Activated naive CD8-positive, alpha-beta T cell (primary cell): ENCODE results near the gene KAZN.

ENCODE experiments used
- H3K27ac Mint-ChIP-seq: one replicate; pipeline ENCODE4 v1.8.0; 2021; ENCODE audit warnings: mixed read lengths
- H3K27me3 Mint-ChIP-seq: one replicate; pipeline ENCODE4 v1.8.0; 2021; ENCODE audit warnings: mixed read lengths
- H3K36me3 Mint-ChIP-seq: one replicate; pipeline ENCODE4 v1.8.0; 2021; ENCODE audit warnings: mixed read lengths
- H3K4me1 Mint-ChIP-seq: one replicate; pipeline ENCODE4 v1.8.0; 2021; ENCODE audit warnings: low read depth, mixed read lengths
- H3K4me3 Mint-ChIP-seq: one replicate; pipeline ENCODE4 v1.8.0; 2021; ENCODE audit warnings: mild to moderate bottlenecking, mixed read lengths
- H3K9me3 Mint-ChIP-seq: one replicate; pipeline ENCODE4 v1.8.0; 2021; ENCODE audit warnings: low read depth, mixed read lengths

KAZN gene

GRCh38 chr1:15115542-15116330, 517.3 kb downstream of the KAZN start:
- Mint-ChIP-seq H3K4me1 (no peaks in the 10 kb centered on the region), H3K27me3 (peaks cover 7% of the 10 kb centered on the region), H3K36me3 (no peaks in the 10 kb centered on the region), H3K9me3 (no peaks in the 10 kb centered on the region), H3K27ac (no peak overlapping the region), H3K4me3 (no peak overlapping the region)

- Mint-ChIP-seq H3K27me3 (peaks cover 9% of the 10 kb centered on the region), H3K4me3 (no peak overlapping the region), H3K27ac (no peak overlapping the region), H3K36me3 (no peaks in the 10 kb centered on the region), H3K9me3 (no peaks in the 10 kb centered on the region), H3K4me1 (no peaks in the 10 kb centered on the region)
These were observed 518.5 kb downstream of the KAZN start for GRCh38 chr1:15116966-15117365.

GRCh38 chr1:15117671-15118325, 519.3 kb downstream of the KAZN start:
- no peak overlapping the region for H3K27ac Mint-ChIP-seq
- H3K9me3 Mint-ChIP-seq = no peaks in the 10 kb centered on the region
- H3K4me3 Mint-ChIP-seq = no peak overlapping the region
- H3K36me3 Mint-ChIP-seq = no peaks in the 10 kb centered on the region
- peaks cover 10% of the 10 kb centered on the region for H3K27me3 Mint-ChIP-seq
- no peaks in the 10 kb centered on the region for H3K4me1 Mint-ChIP-seq

GRCh38 chr1:15118579-15118978, 520.1 kb downstream of the KAZN start:
- H3K27me3 Mint-ChIP-seq = peaks cover 10% of the 10 kb centered on the region
- H3K36me3 Mint-ChIP-seq = no peaks in the 10 kb centered on the region
- H3K4me3 Mint-ChIP-seq = no peak overlapping the region
- no peak overlapping the region for H3K27ac Mint-ChIP-seq
- H3K9me3 Mint-ChIP-seq = no peaks in the 10 kb centered on the region
- no peaks in the 10 kb centered on the region for H3K4me1 Mint-ChIP-seq

- Mint-ChIP-seq H3K27ac (no peak overlapping the region), H3K9me3 (no peaks in the 10 kb centered on the region), H3K4me3 (no peak overlapping the region), H3K4me1 (no peaks in the 10 kb centered on the region), H3K36me3 (no peaks in the 10 kb centered on the region), H3K27me3 (peaks cover 9% of the 10 kb centered on the region)
These were observed 521.9 kb downstream of the KAZN start for GRCh38 chr1:15120251-15120945.

GRCh38 chr1:15122331-15122730, 523.8 kb downstream of the KAZN start:
- Mint-ChIP-seq H3K27me3 (peaks cover 9% of the 10 kb centered on the region), H3K4me3 (no peak overlapping the region), H3K27ac (no peak overlapping the region), H3K36me3 (no peaks in the 10 kb centered on the region), H3K4me1 (no peaks in the 10 kb centered on the region), H3K9me3 (no peaks in the 10 kb centered on the region)

- Mint-ChIP-seq H3K36me3 (no peaks in the 10 kb centered on the region), H3K4me3 (no peak overlapping the region), H3K27ac (no peak overlapping the region), H3K9me3 (no peaks in the 10 kb centered on the region), H3K4me1 (no peaks in the 10 kb centered on the region), H3K27me3 (peaks cover 7% of the 10 kb centered on the region)
These were observed 524.8 kb downstream of the KAZN start for GRCh38 chr1:15123270-15123669.

- Mint-ChIP-seq H3K9me3 (no peaks in the 10 kb centered on the region), H3K27me3 (peaks cover 3% of the 10 kb centered on the region)
These were observed 525.4 kb downstream of the KAZN start for GRCh38 chr1:15123925-15124324.

GRCh38 chr1:15124362-15125100, 526.0 kb downstream of the KAZN start:
- H3K27me3 Mint-ChIP-seq = peaks cover 3% of the 10 kb centered on the region
- H3K36me3 Mint-ChIP-seq = no peaks in the 10 kb centered on the region
- H3K27ac Mint-ChIP-seq = no peak overlapping the region
- H3K4me3 Mint-ChIP-seq = no peak overlapping the region
- no peaks in the 10 kb centered on the region for H3K9me3 Mint-ChIP-seq
- H3K4me1 Mint-ChIP-seq = no peaks in the 10 kb centered on the region

More at GRCh38 chr1:15123925-15124324, 525.4 kb downstream of the KAZN start:
- H3K4me3 Mint-ChIP-seq = no peak overlapping the region
- H3K27ac Mint-ChIP-seq = no peak overlapping the region
- no peaks in the 10 kb centered on the region for H3K36me3 Mint-ChIP-seq
- no peaks in the 10 kb centered on the region for H3K4me1 Mint-ChIP-seq

GRCh38 chr1:15125101-15125745, 526.7 kb downstream of the KAZN start:
- no peaks in the 10 kb centered on the region for H3K4me1 Mint-ChIP-seq
- no peaks in the 10 kb centered on the region for H3K9me3 Mint-ChIP-seq
- H3K27ac Mint-ChIP-seq = no peak overlapping the region
- peaks cover 3% of the 10 kb centered on the region for H3K27me3 Mint-ChIP-seq
- no peaks in the 10 kb centered on the region for H3K36me3 Mint-ChIP-seq
- H3K4me3 Mint-ChIP-seq = no peak overlapping the region

- Mint-ChIP-seq H3K36me3 (no peaks in the 10 kb centered on the region), H3K27me3 (peaks cover 2% of the 10 kb centered on the region), H3K9me3 (no peaks in the 10 kb centered on the region), H3K4me3 (no peak overlapping the region), H3K27ac (no peak overlapping the region), H3K4me1 (no peaks in the 10 kb centered on the region)
These were observed 529.6 kb downstream of the KAZN start for GRCh38 chr1:15128077-15128476.

GRCh38 chr1:15128520-15129313, 530.2 kb downstream of the KAZN start:
- Mint-ChIP-seq H3K27me3 (peaks cover 5% of the 10 kb centered on the region), H3K9me3 (no peaks in the 10 kb centered on the region), H3K36me3 (no peaks in the 10 kb centered on the region), H3K4me3 (no peak overlapping the region), H3K4me1 (no peaks in the 10 kb centered on the region), H3K27ac (no peak overlapping the region)

GRCh38 chr1:15129944-15130343, 531.5 kb downstream of the KAZN start:
- no peak overlapping the region for H3K4me3 Mint-ChIP-seq
- H3K36me3 Mint-ChIP-seq = no peaks in the 10 kb centered on the region
- peaks cover 13% of the 10 kb centered on the region for H3K27me3 Mint-ChIP-seq
- no peaks in the 10 kb centered on the region for H3K4me1 Mint-ChIP-seq
- no peaks in the 10 kb centered on the region for H3K9me3 Mint-ChIP-seq
- no peak overlapping the region for H3K27ac Mint-ChIP-seq

GRCh38 chr1:15130607-15131006, 532.1 kb downstream of the KAZN start:
- no peaks in the 10 kb centered on the region for H3K36me3 Mint-ChIP-seq
- no peak overlapping the region for H3K27ac Mint-ChIP-seq
- H3K27me3 Mint-ChIP-seq = peaks cover 18% of the 10 kb centered on the region
- H3K4me1 Mint-ChIP-seq = no peaks in the 10 kb centered on the region
- no peaks in the 10 kb centered on the region for H3K9me3 Mint-ChIP-seq
- no peak overlapping the region for H3K4me3 Mint-ChIP-seq
